AG09309 (cell line): Measurements from ENCODE around the gene ZC3H14.

Source experiments
- DNase-seq: peaks from one replicate; pipeline ENCODE4 v3.0.0-alpha.2; 2010; ENCODE audit warnings: low read depth
- H3K4me3 ChIP-seq: 2 replicates; pipeline ENCODE4 v1.5.1; 2011; ENCODE audit warnings: mild to moderate bottlenecking, low read depth, low read length, moderate library complexity; ENCODE audit not compliant: control insufficient read depth
- TF ChIP-seq, protein P1 (sequence below): IDR thresholded peaks from 2 replicates; pipeline ENCODE4 v1.5.1; 2011; ENCODE audit warnings: mild to moderate bottlenecking, low read depth, low read length, inconsistent platforms; ENCODE audit not compliant: insufficient read depth, control insufficient read depth; ENCODE audit errors: missing control alignments

The ZC3H14 gene

DNA sequence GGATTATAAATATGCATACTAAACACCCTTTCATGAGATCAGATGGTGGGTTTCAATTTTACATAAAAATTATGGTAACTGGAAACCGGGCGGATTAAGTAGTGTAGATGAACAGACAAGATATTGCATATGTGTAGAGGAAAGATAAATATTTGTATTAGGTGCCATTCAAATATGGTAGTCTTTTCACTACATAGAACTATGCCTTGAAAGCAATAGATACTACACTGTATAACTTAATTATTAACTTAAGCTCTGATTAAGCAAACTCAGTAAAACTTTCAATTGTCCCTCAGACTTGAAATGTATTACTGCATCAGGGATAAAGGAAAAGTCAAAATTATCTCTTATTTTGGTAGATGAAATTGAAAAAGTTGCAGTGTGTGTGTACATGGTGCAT lies 10.0 kb upstream of the ZC3H14 start:
- DNase-seq, result no peak
- no peak overlapping the region for H3K4me3 ChIP-seq
- TF ChIP-seq, protein P1, sequence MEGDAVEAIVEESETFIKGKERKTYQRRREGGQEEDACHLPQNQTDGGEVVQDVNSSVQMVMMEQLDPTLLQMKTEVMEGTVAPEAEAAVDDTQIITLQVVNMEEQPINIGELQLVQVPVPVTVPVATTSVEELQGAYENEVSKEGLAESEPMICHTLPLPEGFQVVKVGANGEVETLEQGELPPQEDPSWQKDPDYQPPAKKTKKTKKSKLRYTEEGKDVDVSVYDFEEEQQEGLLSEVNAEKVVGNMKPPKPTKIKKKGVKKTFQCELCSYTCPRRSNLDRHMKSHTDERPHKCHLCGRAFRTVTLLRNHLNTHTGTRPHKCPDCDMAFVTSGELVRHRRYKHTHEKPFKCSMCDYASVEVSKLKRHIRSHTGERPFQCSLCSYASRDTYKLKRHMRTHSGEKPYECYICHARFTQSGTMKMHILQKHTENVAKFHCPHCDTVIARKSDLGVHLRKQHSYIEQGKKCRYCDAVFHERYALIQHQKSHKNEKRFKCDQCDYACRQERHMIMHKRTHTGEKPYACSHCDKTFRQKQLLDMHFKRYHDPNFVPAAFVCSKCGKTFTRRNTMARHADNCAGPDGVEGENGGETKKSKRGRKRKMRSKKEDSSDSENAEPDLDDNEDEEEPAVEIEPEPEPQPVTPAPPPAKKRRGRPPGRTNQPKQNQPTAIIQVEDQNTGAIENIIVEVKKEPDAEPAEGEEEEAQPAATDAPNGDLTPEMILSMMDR, result no peak

DNA sequence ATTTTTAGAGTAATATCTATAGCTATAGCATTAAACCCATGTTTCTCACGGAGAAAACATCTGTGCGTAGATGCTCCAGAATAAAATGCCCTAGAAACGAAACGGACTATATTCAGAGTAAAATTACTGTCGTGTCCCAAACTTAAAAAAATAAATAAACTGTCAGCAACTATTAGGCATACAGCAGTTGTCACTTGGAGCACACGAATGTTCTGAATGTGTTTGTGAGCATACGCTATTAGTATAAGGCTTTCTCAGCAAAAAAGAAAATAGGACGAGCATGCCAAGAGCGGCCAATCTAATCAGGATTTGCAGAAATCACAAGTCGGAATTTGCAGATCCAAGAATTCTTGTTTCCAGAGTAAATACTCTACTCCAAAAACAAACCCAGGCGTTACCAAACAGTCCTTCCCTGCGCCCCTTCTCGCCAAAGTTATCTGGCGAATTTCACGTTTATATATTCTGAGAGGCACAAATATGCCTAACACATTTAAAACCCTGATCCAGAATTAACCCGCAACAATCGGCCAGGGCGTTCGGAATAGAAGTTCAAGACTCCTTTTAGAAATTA lies 8.9 kb upstream of the ZC3H14 start:
- peak overlapping the region; percentile 64 for H3K4me3 ChIP-seq
- DNase-seq, result no peak
- TF ChIP-seq, protein P1, result no peak

DNA sequence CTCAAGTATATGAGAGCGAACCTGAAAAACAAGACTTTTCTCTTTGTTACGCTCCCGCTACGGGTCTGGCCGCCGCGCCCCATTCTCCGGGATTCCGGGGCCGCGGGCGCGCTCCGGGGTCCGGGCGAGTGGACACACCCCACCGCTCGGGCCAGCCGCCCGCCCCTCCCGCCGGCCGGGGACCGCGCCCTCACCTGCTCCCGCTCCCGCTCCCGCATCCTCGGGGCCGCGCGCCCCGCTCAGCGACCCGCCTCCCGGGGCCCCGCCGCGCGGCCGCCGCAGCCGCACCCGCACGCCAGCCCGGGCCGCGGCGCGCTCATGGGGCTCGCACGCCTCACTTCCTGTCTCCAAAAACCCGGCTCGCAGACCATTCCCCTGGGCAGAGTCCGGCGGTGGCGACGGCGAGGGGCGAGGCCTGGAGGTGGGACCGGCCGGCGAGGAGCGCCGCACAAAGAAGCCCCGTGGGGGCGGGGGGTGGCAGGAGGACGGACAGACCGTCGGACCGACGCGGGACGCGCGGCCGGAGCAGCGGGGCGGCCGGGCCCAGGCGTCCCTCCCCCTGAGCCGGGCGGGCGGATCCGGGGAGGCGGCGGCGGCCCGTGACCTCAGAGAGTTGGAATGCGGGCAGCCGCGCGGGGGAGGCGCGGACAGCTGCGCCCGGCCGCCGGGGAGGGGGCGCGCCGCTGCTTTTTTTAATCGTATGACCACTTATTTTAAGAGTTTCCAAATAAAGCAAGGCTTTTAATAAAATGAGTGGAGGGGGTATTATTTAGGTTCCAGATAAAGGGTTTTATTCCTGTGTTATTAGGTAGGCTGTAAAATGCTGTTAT lies 8.2 kb upstream of the ZC3H14 start, which contains the start of gene PTPN21:
Gene PTPN21, minus strand, starts transcription at position 551 of the 830 bp plus-strand sequence. CDS start 4,590 bp downstream, outside the sequence.
- TF ChIP-seq, protein P1, result no peak
- peak within 1 kb of the TSS; percentile 64 for H3K4me3 ChIP-seq
- no peak for DNase-seq

DNA sequence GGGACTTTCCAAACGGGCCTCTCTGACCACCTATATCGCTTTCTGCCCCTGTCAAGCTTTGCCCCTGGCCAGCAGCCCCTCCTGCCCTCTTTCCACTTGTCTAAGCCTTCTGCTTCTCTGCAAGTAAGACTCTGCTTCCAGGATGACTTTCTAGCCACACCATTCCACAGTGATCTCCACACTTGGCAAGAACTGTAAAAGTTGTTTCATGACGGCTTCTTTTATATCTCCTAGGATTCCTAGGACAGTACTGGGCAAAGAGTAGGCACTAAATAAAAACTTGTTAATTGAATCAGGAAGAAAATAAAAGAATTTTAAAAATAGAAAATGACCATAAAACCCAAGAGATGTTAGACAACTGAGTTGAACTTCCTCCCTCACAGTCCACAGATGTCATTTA lies 6.3 kb upstream of the ZC3H14 start:
- TF ChIP-seq, protein P1, result no peak
- no peak overlapping the region for H3K4me3 ChIP-seq
- no peak for DNase-seq

DNA sequence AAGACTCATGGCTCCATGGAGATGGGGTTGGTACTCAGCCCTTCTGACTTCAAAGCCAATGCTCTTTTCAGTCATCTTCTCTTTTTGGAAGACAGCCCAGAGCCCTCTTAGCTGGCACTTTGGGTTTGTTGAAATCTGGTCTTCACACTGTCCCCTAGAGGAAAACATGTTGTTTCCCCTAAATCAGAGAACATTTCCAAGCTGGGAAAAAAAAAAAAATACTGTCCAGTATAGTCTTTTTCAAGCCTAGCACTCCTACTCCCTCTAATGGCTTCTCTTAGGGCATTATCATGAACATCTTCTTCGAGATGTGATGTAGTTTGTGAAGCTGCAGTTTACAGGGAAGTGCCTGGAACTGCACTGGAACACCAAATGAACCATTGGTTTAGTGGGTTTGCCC lies 3.0 kb upstream of the ZC3H14 start:
- TF ChIP-seq, protein P1, result peak; percentile 61
- DNase-seq, result peak; percentile 47
- no peak overlapping the region for H3K4me3 ChIP-seq

DNA sequence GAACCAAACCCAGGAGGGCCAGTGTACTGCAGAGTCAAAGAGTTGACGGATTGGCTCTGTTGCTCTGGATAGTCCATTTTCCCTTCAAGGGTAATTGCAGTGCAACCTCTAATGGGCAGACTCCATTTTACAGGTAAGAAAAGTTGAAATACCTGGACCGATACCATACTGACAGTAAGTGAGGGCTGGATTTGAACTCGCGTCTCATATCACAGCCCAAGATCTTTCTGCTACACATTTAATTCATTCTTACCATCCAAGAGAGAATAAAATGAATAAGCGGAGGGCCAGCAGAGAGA lies 356 bp upstream of the ZC3H14 start:
- DNase-seq, result no peak
- TF ChIP-seq, protein P1, result no peak
- H3K4me3 ChIP-seq, result peak overlapping the region; percentile 88

DNA sequence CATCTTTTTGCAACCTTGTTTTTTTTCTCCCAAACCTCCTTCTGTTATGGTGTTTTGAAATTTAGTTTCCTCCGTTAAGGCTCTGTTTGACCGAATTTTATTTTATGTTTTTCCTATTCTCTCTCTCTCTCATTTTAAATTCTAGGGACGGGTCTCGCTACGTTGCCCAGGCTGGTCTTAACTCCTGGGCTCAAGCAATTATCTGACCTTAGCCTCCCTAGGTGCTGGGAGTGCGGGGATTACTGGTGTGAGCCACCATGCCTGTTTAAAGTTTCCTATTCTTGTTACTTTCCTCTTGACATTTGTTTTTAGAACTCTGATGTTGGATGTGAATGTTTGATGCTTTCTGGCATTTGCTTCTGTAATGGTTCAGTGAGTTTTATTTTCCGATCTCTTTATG lies 1.0 kb downstream of the ZC3H14 start:
- TF ChIP-seq, protein P1, result no peak
- no peak for DNase-seq
- H3K4me3 ChIP-seq, result peak overlapping the region; percentile 88
